ENCODE measurements around the gene ZNF853. TPM values are rescaled to one million over a fixed set of nuclear protein-coding genes. Genes with fewer than 3 reads are reported as not detected.
"Not testable (repeated sequence)": the region's sequence is repeated elsewhere in the genome, so short reads cannot be mapped to it uniquely, and the experiment has no call there.

ZNF853 gene
- total RNA-seq, 1 donor from 2014 or later: 0.79 TPM

DNA sequence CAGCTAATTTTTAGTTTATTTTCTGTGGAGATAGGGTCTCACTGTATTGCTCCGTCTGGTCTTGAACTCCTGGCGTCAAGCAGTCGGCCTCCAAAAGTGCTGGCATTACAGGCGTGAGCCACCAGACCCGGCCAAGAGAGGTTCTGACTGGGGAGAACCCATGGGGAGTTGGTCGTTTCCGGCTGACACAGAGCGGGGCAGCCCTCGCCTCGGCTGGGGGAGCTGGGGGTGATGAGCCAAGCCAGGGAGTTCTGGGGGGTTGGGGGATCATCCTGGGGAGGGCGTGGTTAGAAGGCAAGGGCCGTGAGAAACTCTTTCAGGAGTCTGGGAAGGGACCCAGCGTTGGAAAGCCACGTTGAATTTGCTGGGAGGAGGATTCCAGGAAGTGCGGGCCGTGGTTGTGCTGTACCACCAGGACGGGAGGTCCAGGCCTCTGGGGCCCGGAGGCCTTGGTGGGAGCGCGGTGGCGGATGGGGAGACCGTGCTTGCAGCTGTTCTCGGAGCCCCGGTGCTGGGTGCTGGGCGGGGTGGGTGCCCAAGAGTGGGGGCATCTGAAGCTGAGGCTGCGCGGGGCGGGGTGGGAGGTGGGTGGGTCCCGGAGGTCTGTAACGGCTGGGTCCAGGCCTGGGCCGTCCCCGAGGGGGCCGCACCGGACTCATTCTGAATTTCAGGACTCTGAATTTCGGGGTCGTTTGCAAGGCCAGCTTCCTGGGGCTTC, 8.4 kb upstream of the ZNF853 start:
- no peak for DNase-seq (ENCODE audit: low read depth, low spot score)

- DNase-seq (ENCODE audit: low read depth, low spot score): no peak
Measured at GRCh38 chr7:6607651-6608051, 7.8 kb upstream of the ZNF853 start.

DNA sequence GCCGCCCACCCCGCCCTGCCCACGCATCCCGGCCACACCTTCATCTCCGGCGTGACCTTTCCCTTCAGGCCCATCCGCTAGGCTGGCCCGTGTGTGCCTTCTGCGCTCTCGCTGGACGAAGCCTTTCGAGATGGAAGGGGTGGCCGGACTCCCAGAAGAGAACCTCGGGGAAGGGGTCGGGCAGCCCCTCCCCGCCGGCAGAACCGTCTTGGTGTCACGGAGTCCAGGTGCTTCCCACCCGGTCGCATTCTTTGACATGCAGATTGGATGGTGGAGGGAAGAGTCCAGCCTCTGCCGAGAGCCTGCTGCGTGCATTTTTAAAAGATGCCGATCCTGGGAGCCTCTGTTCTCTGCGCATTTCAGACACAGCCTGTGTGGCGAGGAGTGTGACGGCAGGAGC, 7.3 kb upstream of the ZNF853 start:
- DNase-seq (ENCODE audit: low read depth, low spot score): no peak

DNA sequence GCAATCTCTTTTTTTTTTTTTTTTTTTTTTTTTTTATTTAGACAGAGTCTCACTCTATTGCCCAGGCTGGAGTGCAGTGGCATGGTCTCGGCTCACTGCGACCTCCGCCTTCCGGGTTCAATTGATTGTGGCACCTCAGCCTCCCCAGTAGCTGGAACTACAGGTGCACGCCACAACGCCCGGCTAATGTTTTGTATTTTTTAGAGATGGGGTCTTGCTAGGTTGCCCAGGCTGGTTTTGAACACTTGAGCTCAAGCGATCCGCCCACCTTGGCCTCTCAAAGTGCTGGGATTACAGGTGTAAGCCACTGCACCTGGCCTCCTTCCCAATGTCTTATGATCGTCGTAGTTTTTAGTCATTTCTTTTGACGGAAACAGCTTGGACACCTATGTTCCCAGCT, 6.6 kb upstream of the ZNF853 start:
- no peak for DNase-seq (ENCODE audit: low read depth, low spot score)

DNA sequence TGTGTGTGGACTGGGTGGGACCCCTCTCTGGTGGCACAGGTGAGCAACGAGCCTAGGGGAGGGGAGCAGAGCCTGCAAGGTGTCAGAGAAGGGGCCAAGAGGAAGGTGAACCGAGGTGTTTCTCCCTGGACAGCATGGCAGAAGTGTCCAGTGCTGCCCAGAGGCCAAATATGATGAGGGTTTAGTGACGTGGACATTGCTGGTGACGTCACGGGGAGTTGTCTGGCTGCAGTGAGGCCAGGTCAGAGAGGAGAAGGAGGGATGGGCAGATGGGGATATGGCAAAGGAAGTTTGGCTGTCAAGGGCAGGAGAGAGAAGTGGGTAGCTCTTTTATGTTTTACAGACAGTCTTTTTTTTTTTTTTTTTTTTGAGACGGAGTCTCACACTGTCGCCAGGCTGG, 2.6 kb upstream of the ZNF853 start:
- no peak for DNase-seq (ENCODE audit: low read depth, low spot score)

DNA sequence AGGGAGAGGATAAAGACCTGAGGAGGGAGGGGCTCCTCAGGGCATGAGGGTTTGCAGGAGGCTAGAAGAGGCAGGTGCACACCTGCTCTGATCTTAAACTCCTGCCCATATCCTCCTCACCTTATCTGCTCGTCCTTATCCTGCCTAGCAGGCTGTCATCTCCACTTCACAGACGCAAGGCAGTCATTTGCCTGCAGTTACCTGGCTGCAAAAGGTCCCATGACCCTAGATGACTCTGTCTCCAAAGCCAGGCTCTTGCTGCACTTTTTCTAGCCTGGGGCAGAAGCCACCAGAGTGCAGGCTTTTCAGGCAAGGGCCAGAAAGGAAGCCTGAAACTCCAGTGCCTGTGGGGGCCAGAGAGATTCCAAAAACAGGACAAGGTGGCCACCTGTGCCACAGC, 1.7 kb upstream of the ZNF853 start:
- DNase-seq (ENCODE audit: low read depth, low spot score): no peak

GRCh38 chr7:6615723-6616555, 529 bp downstream of the ZNF853 start:
- no peak for DNase-seq (ENCODE audit: low read depth, low spot score)

DNA sequence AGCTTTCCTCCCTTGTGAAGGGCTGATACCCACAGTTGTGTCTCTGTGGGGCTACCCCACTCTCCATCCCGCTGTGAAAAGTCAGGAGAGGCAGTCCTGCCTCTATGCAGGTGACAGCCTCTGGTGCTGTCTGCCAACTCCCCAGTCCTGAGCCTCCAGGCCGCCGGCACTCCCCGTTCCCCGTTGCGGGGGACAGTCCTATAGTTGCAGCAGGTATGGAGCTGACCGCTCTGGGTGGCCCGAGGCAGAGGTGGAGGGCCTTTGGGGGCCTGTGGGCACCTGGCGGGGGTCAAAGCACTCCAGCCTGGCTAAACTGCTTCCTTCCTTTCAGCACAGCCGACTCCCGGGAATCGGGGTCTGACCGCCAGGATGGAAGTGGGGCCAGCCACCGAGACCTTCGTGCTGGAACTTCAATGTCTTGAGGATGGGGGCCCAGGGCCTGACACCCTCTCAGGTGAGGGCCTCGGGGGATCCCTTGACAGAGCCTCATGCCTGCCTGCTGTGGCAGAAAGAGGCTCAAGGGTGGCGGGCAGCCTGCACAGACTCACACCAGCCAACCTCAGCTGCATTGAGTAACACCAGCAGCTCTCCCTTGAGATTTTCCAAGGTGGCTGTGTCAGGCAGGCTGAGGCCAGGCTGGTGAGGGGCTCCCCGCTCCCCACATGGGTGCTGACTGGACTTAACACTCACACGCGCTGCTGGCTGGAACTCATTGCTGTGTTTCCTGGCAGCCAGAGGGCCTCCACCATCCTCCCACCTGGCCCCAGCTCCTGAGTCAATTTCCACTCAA, 1.6 kb downstream of the ZNF853 start:
- no peak for DNase-seq (ENCODE audit: low read depth, low spot score)

GRCh38 chr7:6618621-6619020, 3.2 kb downstream of the ZNF853 start:
- DNase-seq (ENCODE audit: low read depth, low spot score): no peak

GRCh38 chr7:6619961-6620360, 4.6 kb downstream of the ZNF853 start:
- DNase-seq (ENCODE audit: low read depth, low spot score): no peak

DNA sequence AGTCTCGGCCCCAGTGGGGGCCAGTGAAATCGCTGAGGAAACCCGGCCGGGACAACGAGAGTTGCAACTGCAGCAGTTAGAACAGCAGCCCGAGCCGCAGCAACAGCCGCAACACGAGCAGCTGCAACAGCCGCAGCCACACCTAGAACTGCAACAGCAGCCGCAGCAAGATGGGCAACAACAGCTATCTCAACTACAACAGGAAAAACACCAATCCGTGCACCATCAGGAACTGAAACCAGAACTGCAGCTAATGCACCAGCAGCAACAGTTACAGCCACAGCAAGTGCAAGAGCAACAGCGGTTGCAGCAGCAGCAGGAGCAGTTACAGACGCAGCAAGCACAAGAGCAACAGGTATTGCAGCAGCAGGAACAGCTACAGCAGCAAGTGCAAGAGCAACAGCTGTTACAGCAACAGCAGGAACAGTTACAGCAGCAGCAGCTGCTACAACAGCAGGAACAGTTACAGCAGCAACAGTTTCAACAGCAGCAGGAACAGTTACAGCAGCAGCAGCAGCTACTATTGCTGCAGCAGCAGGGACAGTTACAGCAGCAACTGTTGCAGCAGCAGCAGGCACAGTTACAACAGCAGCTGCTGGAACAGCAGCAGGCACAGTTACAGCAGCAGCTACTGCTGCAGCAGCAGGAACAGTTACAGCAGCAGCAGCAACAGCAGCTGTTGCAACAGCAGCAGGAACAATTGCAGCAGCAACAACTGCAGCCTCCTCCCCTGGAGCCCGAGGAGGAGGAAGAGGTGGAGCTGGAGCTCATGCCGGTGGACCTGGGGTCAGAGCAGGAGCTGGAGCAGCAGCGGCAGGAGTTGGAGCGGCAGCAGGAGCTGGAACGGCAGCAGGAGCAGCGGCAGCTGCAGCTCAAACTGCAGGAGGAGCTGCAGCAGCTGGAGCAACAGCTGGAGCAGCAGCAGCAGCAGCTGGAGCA, 6.1 kb downstream of the ZNF853 start:
- DNase-seq (ENCODE audit: low read depth, low spot score): no peak

DNA sequence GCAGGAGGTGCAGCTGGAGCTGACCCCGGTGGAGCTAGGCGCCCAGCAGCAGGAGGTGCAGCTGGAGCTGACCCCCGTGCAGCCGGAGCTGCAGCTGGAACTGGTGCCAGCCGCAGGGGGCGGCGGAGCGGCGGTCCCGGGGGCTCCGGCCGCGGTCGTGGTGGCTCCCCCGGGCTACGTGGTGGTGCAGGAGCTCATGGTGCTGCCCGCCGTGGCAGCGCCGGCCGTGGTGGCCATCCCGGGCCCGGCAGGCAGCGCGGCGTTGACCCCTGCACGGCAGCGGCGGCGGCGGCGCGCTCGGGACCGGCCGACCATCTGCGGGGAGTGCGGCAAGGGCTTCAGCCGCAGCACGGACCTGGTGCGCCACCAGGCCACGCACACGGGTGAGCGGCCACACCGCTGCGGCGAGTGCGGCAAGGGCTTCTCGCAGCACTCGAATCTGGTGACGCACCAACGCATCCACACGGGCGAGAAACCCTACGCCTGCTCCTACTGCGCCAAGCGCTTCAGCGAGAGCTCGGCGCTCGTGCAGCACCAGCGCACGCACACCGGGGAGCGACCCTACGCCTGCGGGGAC, 6.8 kb downstream of the ZNF853 start:
- no peak for DNase-seq (ENCODE audit: low read depth, low spot score)

DNA sequence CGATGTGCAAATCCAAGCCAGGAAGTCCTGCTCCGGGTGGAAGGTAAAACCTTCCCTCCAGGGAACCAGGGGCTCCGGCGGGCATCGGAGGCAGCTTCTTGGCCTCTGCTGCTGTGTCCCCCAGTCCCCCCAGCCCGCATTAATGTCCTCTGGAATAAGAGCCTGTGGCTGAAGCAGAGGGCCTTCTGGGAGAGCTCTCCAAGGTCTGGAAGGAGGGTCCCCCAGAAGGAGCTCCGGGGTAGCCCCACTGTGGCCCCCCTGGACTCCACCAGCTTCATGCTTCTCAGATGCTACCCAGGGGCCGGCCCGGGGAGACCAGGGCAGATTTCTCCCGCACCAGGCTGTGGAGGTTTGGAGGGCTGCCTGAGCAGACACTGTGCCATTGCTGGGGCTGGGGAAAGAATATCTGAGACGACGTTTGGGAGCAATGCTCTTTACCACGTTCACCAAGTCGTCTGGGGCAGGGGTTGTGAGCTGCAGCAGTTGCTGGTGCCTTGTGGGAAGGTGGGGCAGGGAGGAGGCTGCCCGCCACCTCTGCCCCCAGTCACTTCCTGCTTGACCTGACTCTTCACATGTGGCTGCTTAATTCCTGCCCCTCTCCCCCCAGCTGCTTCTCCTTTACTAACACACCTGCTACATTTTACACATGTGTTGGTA, 8.3 kb downstream of the ZNF853 start:
- no peak for DNase-seq (ENCODE audit: low read depth, low spot score)

GRCh38 chr7:6624246-6624611, 8.8 kb downstream of the ZNF853 start:
- no peak for DNase-seq (ENCODE audit: low read depth, low spot score)

- no peak for DNase-seq (ENCODE audit: low read depth, low spot score)
Measured at GRCh38 chr7:6628045-6628444, 12.6 kb downstream of the ZNF853 start.

GRCh38 chr7:6630007-6630849, 14.8 kb downstream of the ZNF853 start:
- no peak for DNase-seq (ENCODE audit: low read depth, low spot score)

- DNase-seq (ENCODE audit: low read depth, low spot score): no peak
Measured at GRCh38 chr7:6631605-6632004, 16.2 kb downstream of the ZNF853 start.

DNA sequence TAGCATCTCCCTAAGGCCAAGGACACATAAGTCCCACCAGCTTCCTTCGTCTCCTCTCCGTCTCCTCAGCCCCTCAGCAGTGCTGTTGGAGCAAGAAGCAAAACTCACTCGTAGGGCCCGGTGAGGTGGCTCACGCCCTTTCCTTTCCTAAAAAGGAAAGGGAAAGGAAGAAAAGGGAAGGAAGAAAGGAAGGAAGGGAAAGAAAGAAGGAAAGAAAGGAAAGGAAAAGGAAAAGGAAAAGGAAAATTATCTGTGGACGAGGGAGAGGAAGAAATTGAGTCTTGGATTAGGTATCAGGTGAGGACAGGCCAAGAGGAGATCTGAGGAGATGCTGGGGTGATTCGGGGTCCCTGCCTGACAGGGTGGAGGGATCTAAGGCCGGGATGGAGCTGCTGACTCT, 18.6 kb downstream of the ZNF853 start:
- no peak for DNase-seq (ENCODE audit: low read depth, low spot score)

DNA sequence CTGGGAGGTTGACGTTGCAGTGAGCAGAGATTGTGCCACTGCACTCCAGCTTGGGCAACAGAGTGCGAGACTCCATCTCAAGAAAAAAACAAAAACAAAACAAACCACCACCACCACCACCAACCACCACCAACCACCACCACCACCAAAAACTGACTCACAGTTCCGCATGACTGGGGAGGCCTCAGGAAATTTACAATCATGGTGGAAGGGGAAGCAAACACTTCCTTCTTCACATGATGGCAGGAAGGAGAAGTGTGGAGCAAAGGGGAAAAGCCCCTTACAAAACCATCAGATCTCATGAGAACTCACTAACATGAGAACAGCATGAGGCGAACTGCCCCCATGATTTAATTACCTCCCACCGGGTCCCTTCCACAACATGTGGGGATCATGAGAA, 19.6 kb downstream of the ZNF853 start:
- not testable (repeated sequence) for DNase-seq (ENCODE audit: low read depth, low spot score)

All from pulmonary artery endothelial cell (primary cell).